ENCODE measurements around the gene TCOF1.

TCOF1 gene

DNA sequence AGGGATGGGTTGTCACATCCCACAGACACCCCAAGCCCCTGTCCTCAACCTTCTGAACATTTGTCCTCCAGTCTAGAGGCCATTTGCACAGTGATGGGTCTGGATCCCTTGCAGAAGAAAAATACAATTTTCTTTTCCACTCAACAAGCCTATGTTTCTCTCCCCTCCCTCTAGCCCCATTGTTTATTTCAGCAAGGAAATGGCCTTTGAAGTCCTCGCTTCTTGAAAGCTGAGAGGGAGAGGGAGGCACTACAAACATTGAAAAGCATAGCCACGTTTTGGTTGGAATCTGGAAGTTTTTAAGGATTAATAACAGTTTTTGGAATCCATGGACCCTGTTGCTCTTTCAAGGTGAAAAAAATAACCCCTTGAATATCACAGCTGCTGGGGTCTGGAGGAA, 30.8 kb upstream of the TCOF1 start:
- no peak for DNase-seq

DNA sequence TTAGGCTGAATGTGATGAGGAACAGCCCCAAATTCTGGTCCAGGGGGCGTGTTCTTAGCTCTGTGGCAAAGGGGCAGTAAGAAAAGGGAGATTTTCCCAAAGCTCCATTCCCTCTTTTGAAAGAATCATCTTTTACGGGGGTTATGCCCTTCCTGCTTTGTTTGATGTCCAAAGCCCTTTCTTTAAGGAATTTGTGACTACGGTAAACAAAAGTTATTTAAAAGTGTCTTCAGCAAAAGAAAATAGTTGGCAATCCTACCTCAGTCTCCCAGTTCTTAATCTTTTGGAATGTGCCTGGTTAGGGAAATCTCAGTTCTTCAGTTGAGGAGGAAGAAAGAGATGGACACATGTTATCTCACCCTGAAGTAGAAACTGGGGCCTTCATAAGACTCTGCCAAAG, 30.4 kb upstream of the TCOF1 start:
- no peak for DNase-seq

DNA sequence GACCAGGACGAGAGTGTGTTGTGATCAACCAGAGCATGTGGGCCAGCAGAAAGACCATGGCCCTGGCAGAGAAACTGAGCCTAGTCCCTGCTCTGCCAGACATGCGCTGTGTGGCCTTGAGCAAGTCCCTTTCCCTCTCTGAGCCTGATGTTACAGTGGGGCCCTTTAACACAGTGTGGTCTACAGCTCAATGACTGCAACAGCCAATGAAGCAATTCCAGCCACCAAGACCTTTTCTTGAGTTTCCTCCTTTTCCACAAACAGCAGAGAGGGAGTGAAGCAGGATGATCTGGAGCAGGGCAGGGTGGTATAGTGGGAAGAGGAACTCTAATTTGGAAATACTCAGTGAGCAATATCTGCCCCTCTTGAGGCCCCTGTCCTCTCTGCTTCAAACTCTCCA, 29.0 kb upstream of the TCOF1 start:
- DNase-seq, result no peak

DNA sequence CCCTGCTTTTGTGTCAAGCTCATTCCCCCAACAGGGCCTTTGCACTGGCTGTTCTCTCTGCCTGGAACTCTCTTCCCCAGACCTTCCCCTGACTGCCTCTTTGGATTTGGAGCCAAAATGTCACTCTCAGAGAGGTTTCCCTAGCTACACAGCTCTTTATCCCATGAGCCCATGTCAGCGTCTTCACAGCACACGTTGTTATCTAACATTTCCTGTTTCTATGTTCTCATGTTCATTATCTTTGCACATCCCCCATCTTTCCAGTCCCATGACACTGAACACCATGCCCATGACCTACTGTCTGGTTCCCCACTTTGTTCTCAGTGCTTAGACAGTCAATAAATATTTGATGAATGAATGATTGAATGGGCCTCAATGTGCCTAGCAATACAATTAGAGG, 28.5 kb upstream of the TCOF1 start:
- no peak for DNase-seq

DNA sequence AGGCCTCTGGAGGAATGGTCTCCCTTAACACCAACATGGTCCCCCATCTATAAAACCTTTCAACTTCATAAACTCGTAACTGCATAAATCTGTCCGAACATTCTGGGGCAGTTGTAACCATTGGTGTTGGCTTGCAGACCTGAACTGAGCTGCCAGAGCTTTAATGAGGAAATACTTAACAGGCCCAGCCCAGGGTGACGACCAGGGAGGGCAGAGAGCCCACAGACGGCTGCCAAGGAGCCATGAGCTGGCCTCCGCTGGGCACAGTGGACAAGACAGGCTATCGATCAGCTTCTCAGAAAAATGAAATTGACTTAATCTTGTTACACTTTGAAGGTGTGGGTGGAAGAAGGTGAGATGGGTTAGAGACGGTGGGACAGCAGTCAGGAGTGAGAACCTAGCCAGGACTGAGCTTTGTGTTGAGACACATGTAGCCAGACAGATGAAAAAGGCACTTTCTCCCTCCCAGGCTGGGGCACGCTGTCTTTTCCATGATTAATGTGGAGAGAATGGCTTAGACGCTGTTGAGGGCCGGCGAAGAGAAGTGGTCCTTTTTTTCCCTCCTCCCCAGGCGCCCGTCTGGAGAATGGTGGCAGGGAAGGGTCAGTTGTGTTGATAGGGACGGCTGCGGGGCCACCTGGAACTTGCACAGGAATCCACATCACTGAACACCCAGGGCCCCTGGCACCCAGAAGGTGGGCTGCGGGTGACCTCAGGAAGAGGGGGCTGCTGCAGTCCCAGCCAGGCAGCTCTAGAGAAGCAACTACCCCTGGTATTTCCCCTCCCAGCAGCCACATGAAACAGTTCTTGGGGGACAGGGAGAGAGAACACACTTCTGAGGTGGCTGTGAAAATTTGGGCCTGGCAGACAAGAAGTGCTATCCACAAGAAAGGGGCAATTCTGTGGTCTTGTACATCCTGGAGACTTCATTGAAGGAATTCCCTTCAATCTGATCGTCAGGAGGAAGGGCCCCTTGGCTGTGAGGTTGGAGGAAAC, 27.3 kb upstream of the TCOF1 start:
- DNase-seq, result peak in 2 of 14 donors; percentile 14 to 20

DNA sequence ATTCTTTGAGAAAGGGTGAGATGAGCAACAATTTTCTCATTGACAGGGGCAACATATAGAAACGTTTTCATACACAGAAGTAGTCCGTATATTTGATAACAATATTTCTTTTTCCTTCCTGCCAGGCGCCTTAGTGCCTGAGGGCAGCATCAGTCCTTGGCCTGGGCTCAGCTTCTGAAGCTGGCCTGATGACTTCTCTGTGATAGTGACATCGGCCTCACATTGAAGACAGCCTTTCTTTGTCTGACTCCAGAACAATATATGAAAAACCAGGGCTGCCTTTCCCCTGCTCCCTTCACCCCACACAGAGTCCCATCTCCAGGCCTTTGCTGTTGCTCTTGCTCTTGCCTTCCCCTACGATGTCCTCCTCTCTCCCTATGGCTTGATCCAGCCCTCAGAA, 24.1 kb upstream of the TCOF1 start:
- peak in 7 of 14 donors; percentile 12 to 32 (median 20) for DNase-seq

DNA sequence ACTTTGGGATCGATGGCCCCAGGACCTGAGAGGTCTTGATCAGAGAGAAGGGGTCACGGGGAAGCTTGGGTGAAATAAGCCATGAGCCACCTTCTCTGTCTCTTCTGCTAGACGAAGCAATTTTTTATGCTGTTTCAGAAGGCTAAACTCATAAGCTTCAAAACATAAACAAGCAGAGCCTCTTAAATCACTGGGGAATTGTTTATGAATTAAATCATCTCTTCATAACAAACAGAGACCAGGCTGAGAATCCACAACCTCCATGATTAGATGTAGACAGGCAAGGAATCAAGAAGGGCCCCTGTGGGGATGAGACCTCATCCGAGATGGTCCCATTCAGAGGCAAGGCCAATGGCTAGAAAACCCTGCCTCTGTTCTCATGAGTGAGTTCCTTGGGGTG, 21.7 kb upstream of the TCOF1 start:
- no peak for DNase-seq

DNA sequence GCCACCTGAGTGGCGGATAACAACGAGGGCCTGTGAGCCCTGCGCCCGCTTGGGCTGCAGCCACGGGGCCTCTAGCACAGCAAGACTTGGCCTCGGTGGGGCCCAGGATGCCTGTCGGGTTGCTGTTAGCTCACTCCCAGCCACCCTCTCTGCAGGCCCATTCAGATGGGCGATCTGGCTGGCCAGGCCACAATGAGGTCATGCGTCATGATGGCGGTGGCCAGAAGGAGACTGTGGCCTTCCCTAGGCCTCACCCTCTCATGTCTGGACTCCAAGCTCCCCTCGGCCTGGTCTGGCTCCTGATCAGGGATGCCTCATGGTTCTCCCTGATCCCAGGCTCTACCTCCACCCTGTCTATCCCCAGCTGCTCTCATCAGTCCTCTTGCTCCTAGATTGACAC, 19.0 kb upstream of the TCOF1 start:
- DNase-seq, result peak in 1 of 14 donors; percentile 43

DNA sequence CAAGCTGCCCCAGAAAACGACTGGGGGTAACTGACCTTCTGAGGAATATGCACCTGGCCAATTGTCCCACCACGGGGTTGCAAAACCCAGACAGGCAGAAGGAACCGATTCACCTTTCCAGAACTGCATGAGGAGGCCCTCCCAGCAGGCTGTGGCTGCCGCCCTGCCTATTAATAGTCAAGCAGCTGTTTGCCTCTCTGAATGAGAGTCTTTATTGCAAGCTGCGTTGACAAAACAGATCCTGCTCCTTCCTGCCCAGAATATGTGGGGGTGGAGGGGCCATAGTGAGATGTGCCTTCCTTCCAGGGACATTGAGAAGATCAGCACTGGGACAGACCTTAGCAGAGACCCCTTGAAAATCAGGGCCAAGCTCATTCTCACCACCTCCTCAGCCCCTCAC, 18.3 kb upstream of the TCOF1 start:
- peak in 8 of 14 donors; percentile 16 to 71 (median 36) for DNase-seq

DNA sequence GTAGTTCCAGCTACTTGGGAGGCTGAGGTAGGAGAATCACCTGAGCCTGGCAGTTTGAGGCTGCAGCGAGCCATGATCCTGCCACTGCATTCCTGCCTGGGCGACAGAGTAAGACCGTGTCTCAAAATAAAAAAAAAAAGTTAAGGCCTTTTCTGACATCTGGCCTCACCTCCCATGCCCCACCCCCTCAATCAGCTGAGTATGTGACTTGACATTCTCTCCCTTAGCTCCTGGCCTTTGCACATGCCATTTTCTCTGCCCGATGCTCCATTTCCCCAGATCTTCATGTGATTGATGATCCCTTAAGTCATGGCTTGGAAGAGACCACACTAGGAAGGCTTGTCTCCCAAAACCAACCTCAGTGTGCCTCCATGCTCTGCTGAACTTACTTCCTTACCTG, 17.7 kb upstream of the TCOF1 start:
- DNase-seq, result no peak

DNA sequence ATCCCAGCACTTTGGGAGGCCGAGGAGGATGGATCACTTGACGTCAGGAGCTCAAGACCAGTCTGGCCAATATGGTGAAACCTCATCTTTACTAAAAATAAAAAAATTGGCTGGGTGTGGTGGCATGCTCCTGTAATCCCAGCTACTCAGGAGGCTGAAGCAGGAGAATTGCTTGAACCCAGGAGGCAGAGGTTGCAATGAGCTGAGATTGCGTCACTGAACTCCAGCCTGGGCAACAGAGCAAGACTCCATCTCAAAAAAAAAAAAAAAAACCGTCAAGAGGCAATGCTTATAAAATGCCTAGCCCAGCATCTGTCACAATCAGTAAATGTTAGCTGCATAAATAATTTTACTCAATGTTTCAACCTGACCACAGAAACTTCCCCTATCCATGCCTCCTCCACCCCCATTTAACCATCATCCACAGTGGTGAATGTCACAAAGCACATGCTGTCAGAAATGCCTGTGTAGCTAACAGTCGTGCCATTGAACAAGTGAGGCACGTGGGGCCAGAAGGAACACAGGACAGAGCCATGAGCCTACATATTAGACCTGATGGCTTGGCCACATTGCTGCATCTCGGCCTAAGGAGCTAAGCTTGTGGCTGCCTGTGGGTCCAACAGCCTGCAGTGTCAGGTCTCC, 16.8 kb upstream of the TCOF1 start:
- DNase-seq, result no peak

DNA sequence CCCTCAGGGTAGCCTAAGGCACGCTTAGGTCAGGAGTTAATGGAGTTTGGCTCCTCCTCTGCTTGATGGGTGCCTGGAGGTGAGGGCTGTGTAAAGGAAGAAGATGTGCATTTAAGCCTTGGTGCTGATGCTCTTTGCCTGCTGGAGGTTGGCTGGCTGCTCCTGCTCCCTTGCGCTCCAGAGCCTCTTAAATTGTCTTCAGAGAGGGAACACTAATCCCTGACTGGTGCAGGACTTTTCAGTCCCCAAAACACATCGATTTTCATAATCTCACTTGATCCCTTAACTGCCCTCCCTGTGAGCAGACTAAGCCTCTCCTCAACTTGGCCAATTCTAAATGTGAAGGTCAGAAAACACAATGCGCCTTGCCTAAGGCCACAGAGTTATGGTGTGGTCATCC, 16.2 kb upstream of the TCOF1 start:
- no peak for DNase-seq

DNA sequence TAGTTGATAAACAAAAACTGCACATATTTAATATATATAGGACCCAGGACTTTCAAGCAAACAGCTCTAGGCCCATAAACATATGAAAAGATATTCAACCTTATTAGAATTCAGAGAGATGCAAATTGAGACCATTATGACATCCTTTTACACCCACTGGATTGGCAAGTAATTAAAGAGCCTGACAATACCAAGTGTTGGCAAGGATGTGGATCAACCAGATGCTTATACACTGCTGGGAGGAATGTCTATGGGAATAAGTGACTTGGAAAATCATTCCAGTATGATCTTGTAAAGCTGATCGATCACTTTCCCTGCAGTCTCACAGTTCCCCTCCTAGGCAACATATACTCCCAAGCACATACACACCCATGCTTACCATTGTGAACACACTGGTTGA, 15.5 kb upstream of the TCOF1 start:
- no peak for DNase-seq

DNA sequence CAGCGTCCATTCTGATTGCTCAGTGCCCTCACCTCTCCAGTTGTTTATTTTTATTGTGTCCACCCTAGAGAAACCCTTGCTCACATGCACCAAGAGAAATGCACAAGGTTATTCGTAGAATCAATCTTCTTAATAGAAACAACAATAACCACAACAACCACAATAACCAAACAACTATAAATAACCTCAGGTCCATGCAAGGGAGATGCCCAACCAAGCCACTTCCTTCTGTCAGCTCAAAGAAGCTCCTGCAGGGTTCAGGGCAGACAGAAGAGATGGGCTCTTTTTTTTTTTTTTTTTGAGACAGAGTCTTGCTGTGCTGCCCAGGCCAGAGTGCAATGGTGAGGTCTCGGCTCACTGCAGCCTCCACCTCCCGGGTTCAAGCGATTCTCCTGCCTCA, 14.9 kb upstream of the TCOF1 start:
- DNase-seq, result no peak

DNA sequence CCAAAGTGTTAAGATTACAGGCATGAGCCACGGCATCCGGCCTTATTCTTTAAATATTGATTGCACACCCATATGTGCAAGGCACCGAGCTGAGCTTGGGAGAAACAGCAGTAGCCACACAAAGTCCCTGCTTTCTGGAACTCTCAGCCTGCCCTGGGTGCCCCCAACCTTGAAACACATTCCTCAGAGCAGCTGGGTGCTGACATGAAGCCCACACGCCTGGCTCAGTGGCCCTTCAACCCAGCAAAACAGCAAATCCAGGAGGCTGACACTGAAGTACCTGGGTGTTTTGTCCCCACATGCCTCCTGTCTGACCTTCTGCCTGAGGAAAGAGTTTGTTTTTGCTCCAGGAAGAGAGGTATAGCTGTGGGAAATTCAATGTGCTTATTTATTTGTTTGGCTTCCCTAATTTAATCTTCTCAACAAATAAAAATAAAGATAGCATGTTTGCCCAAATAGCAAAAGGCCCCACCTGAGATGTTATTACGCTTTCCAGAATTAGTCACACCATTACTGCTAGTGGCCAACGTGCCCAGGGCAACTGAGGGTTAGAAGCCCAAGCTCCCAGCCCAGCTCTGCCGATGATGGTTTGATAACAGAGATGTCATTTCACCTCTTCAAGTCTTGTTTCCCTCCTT, 13.4 kb upstream of the TCOF1 start:
- DNase-seq, result no peak

DNA sequence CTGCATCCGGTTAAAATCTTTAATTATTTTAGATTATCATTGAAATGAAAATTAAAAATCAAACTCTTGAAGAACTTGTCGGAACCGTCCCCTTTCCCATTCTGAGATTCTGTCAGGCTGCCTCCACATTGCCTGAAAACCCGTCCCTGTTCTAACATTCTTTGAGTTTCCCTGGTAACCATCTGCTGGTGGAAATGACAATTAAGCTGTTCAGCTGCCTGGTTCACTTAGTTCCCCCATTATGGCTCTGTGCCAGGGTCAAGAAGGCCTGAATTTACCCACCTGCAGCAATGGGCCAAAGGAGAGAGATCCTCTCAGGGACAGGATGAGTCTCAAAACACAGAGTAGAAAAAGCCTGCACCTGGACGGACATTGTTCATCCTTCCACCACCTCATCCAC, 11.8 kb upstream of the TCOF1 start:
- DNase-seq, result no peak

DNA sequence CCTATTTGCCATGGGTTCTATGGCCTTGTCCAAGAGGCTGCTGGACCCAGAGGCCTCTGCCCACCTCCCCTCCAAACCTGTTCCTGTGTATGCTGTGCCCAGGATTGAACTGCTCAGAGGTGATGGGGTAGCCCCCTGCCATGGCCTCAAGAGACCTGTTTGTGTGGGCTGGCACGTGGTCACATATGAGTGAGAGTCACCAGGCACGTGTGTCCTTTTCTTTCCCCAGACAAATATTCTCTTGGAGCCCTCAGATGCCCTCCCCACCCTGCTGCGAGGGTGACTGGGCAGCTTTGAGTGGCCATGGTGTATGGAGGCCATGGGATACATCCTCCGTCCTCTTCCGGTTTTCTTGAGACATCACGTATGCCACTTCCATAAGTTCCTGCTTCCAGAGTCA, 10.9 kb upstream of the TCOF1 start:
- no peak for DNase-seq

DNA sequence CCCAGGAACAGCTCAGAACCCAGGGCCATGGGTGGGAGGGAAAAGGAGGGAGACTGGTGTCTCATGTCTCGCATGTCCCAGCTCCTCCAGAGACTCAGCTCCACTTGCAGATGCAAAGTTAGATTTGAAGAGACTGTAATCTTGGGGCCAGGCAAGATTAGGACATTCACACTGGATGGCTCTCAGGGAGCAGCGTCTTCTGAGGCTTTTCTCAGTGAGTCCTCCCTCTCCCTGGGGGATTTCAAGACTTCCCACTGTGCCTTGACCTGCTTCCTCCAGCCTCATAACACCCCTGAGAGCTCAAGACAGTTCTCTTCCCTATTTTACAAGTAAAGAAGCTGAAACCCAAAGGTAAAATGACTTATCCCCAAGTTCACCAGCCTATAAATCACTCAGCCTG, 10.5 kb upstream of the TCOF1 start:
- no peak for DNase-seq

DNA sequence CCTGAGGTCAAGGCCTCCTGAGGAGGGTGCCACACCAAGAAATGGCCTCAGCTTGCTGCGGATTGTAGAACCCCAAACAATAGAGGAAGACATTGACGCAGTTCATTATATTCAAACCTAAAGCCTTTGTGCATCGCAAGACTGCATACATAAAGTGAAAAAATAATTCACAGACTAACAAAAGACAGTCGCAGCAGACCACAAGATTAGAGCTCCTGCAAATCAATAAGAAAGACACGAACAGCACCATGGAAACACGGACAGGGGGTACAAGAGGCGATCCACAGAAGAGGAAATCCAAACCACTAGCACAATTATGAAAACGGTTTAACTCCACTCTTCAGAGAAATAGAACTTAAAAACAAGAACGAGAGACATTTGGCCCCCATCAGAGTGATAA, 10.0 kb upstream of the TCOF1 start:
- no peak for DNase-seq

DNA sequence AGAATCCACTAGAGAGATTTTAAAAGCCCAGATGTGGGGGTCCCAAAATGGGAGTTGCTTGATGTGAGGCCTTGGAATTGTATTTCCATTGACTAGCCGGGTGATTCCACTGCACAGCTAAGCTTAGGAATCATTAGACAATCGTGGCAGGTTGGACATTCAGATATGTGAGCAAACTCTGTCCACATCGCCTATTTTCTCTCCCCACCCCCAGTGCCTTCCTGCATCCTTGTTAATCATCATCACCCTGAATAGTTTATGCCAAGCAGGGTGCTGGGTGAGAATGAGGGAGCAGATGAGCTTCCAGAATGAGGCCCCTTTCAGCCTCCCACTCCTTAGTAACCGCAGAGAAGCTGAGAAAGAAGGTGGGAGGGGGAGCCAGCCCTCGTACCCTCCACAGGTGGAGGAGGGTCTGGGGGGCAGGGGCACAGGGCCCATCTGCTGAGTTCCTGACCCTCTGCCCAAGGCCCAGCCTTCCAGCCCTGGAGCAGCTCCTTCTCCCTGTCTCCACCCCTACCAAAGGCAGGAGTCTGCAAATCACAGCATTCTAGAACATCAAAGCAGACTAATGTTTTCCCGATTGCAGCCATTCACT, 7.7 kb upstream of the TCOF1 start:
- no peak for DNase-seq

DNA sequence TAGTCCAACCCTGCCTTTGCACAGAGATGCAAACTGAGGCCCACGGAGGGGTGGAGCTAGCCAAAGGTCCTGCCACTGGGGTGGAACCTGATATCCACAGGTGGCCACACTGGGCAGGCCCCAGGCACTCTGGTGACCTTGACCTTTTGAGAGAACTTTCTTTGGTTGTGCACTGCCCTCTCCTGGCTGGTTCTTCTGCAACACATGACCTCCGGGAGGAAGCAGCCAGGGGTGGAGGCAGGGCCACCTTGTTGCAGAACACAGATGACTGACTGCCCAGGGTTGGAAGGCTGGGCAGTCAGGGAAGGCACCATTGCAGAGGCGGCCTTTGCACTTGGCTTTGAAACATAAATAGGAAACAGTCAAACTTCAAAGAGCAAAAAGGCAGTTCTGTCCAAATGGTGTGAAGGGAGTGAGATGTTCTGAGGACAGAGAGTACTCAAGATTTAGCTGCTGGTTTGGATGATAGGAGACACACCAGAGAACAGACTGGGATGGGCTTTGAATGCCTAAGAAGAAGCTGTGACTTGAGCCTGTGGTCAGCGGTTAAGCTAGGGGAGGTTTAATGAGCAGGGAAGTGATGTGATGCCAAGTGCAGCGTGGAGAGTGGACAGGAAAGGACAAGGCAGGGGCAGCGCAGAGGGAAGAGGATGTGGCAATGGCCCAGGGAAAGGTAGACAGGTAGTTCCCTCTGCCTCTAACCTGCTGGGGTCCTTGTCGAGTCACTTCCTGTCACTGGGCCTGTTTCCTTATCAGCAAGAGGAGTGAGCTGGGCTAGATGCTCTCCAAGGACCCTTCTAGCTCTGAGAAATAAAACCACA, 6.8 kb upstream of the TCOF1 start:
- DNase-seq, result peak in 12 of 14 donors; percentile 13 to 80 (median 70)

All from C1 segment of cervical spinal cord (tissue), 14 donors.